PC-9 (cell line): ENCODE measurements around the gene CDH13. TPM values are rescaled to one million over a fixed set of nuclear protein-coding genes. Genes with fewer than 3 reads are reported as not detected.
A peak's percentile ranks its signal among the peaks of the same experiment; 100 is the strongest.

Experiments used
- BruUV-seq: library from RNA; stranded (reverse); fragments of 400-500 nt; replicated peaks from 2 replicates; lab custom pipeline; 2021; lab: Mats Ljungman, UMichigan
- CTCF ChIA-PET: fragments of 300-600 bp; sonication (Branson Sonifier 250); formaldehyde crosslinking; loops from one replicate; lab custom pipeline; 2022; ENCODE audit warnings: antibody characterized with exemption; lab: Charles Lee
- POLR2A ChIA-PET: fragments of 300-600 bp; sonication (Branson Sonifier 250); formaldehyde crosslinking; loops from one replicate; lab custom pipeline; 2022; ENCODE audit warnings: antibody characterized with exemption; ENCODE audit not compliant: unreplicated experiment; lab: Charles Lee
- DNase-seq, 2 experiments: peaks; one replicate each; pipeline versions ENCODE4 v3.0.0 to v3.0.0-alpha.2; 2015 to 2022; ENCODE audit warnings: mixed read lengths in 1 of 2
- H2AFZ ChIP-seq: fragments of 200-600 bp; sonication (generic); 2 replicates; pipeline ENCODE4 v1.8.1; 2017; ENCODE audit warnings: antibody characterized with exemption
- H3F3A ChIP-seq: fragments of 200-600 bp; sonication (generic); 2 replicates; pipeline ENCODE4 v1.8.1; 2017; ENCODE audit warnings: antibody characterized with exemption, mild to moderate bottlenecking, low read depth; ENCODE audit not compliant: insufficient read depth
- H3K27ac ChIP-seq: fragments of 200-600 bp; sonication (generic); 2 replicates; pipeline ENCODE4 v1.6.1; 2016; ENCODE audit warnings: mixed run types
- H3K27me3 ChIP-seq: fragments of 200-600 bp; sonication (generic); 2 replicates; pipeline ENCODE4 v1.6.1; 2016; ENCODE audit warnings: low read depth, mixed run types; ENCODE audit not compliant: insufficient read depth
- H3K36me3 ChIP-seq: fragments of 200-600 bp; sonication (generic); 2 replicates; pipeline ENCODE4 v1.6.1; 2016; ENCODE audit warnings: low read depth, mixed run types
- H3K4me1 ChIP-seq: fragments of 200-600 bp; sonication (generic); replicated peaks from 2 replicates; pipeline ENCODE4 v1.6.1; 2016; ENCODE audit warnings: mixed run types; ENCODE audit not compliant: insufficient read depth
- H3K4me2 ChIP-seq: fragments of 200-600 bp; sonication (generic); 2 replicates; pipeline ENCODE4 v1.6.1; 2017; ENCODE audit warnings: mixed run types
- H3K4me3 ChIP-seq: fragments of 200-600 bp; sonication (generic); 2 replicates; pipeline ENCODE4 v1.6.1; 2016; ENCODE audit warnings: mixed run types
- H3K79me2 ChIP-seq: fragments of 200-600 bp; sonication (generic); 2 replicates; pipeline ENCODE4 v1.6.1; 2017; ENCODE audit warnings: low read depth, mixed run types
- H3K9me2 ChIP-seq: fragments of 200-600 bp; sonication (generic); 2 replicates; pipeline ENCODE4 v1.8.1; 2017; ENCODE audit warnings: mild to moderate bottlenecking; ENCODE audit not compliant: insufficient read depth
- H3K9me3 ChIP-seq: fragments of 200-600 bp; sonication (generic); 2 replicates; pipeline ENCODE4 v1.8.1; 2016; ENCODE audit warnings: low read depth; ENCODE audit not compliant: insufficient read depth
- H4K20me1 ChIP-seq: fragments of 200-600 bp; sonication (generic); 2 replicates; pipeline ENCODE4 v1.8.1; 2017; ENCODE audit not compliant: insufficient read depth
- CTCF ChIP-seq: fragments of 200-600 bp; sonication (generic); conservative IDR thresholded peaks from 2 replicates; pipeline ENCODE4 v1.6.1; 2017; ENCODE audit warnings: mixed run types, antibody characterized with exemption, mild to moderate bottlenecking, moderate library complexity
- EZH2 ChIP-seq: fragments of 200-600 bp; sonication (generic); IDR thresholded peaks from 2 replicates; pipeline ENCODE4 v1.8.0; 2017; ENCODE audit warnings: antibody characterized with exemption, low read depth
- intact Hi-C: fragments of 100-400 bp; cut with micrococcal nuclease; formaldehyde crosslinking; loops from one replicate; pipeline ENCODE4 v1.10.0; 2022; ENCODE audit not compliant: unreplicated experiment
- total RNA-seq: library from RNA; stranded (reverse); gene quantifications from 2 replicates; pipeline ENCODE4 v1.2.3, GENCODE V29; 2021

CDH13 gene
- total RNA-seq, 1 experiment from 2014 or later = 0.24 TPM

- intact Hi-C loops = no loop called here
- H3K4me3 ChIP-seq = no peak overlapping the region
- H3K9me2 ChIP-seq = no peaks in the 10 kb centered on the region
- no TSS peak for BruUV-seq
- ChIA-PET CTCF (no interaction called here), POLR2A (no interaction called here)
- DNase-seq = no peak
- no peaks in the 10 kb centered on the region; the same call in 1 of the 2 replicates for H3K27me3 ChIP-seq
- no peak overlapping the region for H3K4me2 ChIP-seq
- peak overlapping the region; percentile 29 for H3K27ac ChIP-seq
- H3K79me2 ChIP-seq = no peaks in the 10 kb centered on the region
- H3F3A ChIP-seq = no peaks in the 10 kb centered on the region
- TF ChIP-seq EZH2 (no peak), CTCF (no peak)
- H2AFZ ChIP-seq = no peak overlapping the region
- H3K9me3 ChIP-seq = no peaks in the 10 kb centered on the region
- H3K4me1 ChIP-seq = no peaks in the 10 kb centered on the region
- no peaks in the 10 kb centered on the region for H4K20me1 ChIP-seq
- H3K36me3 ChIP-seq = no peaks in the 10 kb centered on the region
Observed at GRCh38 chr16:82699711-82700495, 73.1 kb downstream of the CDH13 start.

GRCh38 chr16:82700541-82701235 is 73.9 kb downstream of the CDH13 start:
- TF ChIP-seq CTCF (no peak), EZH2 (no peak)
- Histone ChIP-seq H3F3A (no peaks in the 10 kb centered on the region), H4K20me1 (no peaks in the 10 kb centered on the region), H3K4me3 (no peak overlapping the region), H3K36me3 (no peaks in the 10 kb centered on the region), H3K27me3 (peaks cover 5% of the 10 kb centered on the region; the same call in 1 of the 2 replicates), H3K79me2 (no peaks in the 10 kb centered on the region), H3K9me3 (no peaks in the 10 kb centered on the region), H2AFZ (no peak overlapping the region), H3K4me2 (no peak overlapping the region), H3K4me1 (no peaks in the 10 kb centered on the region), H3K9me2 (no peaks in the 10 kb centered on the region), H3K27ac (no peak overlapping the region)
- POLR2A ChIA-PET = no interaction called here
- intact Hi-C loops = no loop called here
- BruUV-seq = no TSS peak
- DNase-seq = no peak
- CTCF ChIA-PET = no interaction called here

GRCh38 chr16:82701442-82701955 is 74.7 kb downstream of the CDH13 start:
- Histone ChIP-seq H3K9me2 (no peaks in the 10 kb centered on the region), H3K4me3 (no peak overlapping the region), H4K20me1 (no peaks in the 10 kb centered on the region), H3K9me3 (no peaks in the 10 kb centered on the region), H3F3A (no peaks in the 10 kb centered on the region), H3K4me1 (no peaks in the 10 kb centered on the region), H3K79me2 (no peaks in the 10 kb centered on the region), H3K27ac (no peak overlapping the region), H3K27me3 (peaks cover 10% of the 10 kb centered on the region; the same call in 1 of the 2 replicates), H3K4me2 (no peak overlapping the region), H3K36me3 (no peaks in the 10 kb centered on the region), H2AFZ (no peak overlapping the region)
- intact Hi-C loops = no loop called here
- TF ChIP-seq EZH2 = no peak
- TF ChIP-seq CTCF = no peak
- no peak for DNase-seq
- POLR2A ChIA-PET = no interaction called here
- CTCF ChIA-PET = no interaction called here
- no TSS peak for BruUV-seq
